DMS114 treated with DMSO at 0.1 percent for 48 hours (cell line): ENCODE data around the gene UBE2K.
"Not testable (repeated sequence)": the region's sequence is repeated elsewhere in the genome, so short reads cannot be mapped to it uniquely, and the experiment has no call there.

Experiments used
- DNase-seq: peaks from one replicate; lab custom pipeline; 2025; ENCODE audit not compliant: unreplicated experiment; lab: John Stamatoyannopoulos, UW

UBE2K gene

DNA sequence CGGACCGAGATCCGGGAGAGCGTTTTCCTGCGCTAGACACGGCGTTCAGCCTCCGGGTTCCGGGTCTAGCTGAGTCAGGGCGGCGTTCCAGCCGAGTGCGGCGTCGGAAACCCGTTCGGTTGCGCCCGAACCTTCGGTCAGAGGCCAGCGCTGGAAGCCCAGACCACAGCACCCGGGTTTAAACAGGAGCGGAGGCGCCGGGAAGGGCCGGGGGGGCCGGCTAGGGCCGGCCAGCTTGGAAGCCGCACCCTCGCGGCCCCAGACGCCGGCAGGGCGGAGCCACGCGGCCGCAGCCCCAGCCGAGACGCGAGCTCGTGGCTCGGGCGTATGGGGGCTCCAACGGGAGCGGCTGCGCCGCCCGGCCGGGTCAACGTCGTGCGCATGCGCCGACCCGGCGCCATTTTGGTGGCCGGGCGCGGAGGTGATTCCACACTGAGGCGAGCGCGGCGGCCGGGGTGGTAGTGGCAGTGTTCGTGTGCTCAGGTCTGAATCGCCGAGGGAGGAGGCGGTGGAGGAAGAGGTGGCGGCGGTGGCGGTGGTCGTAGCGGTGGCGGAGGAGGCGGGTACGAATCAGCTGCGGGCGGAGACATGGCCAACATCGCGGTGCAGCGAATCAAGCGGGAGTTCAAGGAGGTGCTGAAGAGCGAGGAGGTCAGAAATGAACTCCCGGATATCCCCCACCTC lies at the start of gene UBE2K:
UBE2K (plus strand) TSS at position 397 of the 684 bp plus-strand sequence; CDS start at position 589, 192 bp downstream.
- DNase-seq = peak; percentile 18

DNA sequence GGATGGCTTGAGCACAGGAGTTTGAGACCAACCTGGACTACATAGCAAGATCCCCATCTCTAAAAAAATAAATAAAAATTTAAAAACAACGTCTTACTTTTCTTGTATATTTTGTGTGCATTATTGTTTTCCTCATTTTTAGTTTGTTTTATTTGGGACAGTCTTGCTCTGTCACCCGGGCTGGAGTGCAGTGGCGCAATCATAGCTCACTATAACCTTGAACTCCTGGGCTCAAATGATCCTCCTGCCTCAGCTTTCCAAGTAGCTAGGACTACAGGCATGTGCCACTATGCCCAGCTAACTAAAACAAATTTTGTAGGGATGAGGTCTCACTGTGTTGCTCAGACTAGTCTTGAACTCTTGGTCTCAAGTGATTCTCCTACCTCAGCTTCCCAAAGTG lies 49.7 kb upstream of the UBE2K start:
- DNase-seq = no peak

GRCh38 chr4:39648827-39649558 lies 48.9 kb upstream of the UBE2K start:
- no peak for DNase-seq

GRCh38 chr4:39649639-39650265 lies 48.2 kb upstream of the UBE2K start:
- DNase-seq = no peak

DNA sequence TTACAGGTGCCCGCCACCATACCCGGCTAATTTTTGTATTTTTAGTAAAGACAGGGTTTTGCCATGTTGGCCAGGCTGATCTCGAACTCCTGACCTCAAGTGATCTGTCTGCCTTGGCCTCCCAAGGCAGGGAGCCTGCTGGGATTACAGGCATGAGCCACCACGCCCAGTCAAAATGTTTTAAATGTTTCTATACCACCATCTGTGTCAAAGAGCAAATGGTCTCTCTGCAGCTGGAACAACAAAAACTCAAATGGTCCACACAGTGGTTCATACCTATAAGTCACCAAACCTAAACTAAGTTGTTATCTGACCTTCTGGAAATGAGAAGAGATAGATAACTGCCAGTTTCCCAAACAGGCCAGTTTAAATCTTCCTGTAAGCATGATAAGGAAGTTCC lies 46.4 kb upstream of the UBE2K start:
- not testable (repeated sequence) for DNase-seq

DNA sequence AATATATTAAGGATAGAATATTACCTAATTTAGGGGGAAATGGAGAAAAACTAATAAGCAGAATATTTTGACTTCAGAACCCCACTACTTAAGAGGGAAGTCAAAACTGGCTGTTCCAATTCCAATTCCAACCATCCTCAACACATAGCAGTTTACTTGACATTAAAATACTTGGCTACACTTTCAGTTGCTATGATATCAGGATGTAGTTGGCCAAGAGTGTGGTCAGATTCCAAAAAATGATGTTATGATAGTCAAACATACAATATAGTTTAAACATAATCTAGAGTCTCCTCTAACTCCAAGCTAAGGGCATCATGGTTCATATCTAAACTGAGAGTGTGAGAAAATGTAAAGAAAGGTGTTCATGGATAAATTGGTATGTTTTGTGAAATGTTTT lies 42.7 kb upstream of the UBE2K start:
- no peak for DNase-seq

GRCh38 chr4:39655876-39656275 lies 42.1 kb upstream of the UBE2K start:
- DNase-seq = no peak

- not testable (repeated sequence) for DNase-seq
These were observed 41.3 kb upstream of the UBE2K start for GRCh38 chr4:39656638-39657037.

- DNase-seq = no peak
These were observed 40.5 kb upstream of the UBE2K start for GRCh38 chr4:39657465-39657864.

DNA sequence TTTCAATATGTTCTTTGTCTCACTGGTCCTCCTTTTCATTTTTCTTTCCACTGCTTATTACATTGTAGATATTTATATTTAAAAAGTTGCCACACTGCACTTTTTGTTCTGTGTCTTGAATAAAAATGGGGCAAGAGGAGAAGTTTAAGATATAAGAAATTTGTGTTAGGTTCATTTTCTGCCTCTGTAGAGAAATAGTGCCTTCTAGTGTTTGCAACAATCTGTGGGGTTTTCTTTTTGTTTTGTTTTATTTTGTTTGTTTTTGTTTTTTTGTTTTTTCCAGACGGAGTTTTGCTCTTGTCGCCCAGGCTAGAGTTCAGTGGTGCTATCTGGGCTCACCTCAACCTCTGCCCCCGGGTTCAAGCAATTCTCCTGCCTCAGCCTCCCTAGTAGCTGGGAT lies 39.2 kb upstream of the UBE2K start:
- no peak for DNase-seq

- DNase-seq = no peak
These were observed 37.9 kb upstream of the UBE2K start for GRCh38 chr4:39660045-39660444.

DNA sequence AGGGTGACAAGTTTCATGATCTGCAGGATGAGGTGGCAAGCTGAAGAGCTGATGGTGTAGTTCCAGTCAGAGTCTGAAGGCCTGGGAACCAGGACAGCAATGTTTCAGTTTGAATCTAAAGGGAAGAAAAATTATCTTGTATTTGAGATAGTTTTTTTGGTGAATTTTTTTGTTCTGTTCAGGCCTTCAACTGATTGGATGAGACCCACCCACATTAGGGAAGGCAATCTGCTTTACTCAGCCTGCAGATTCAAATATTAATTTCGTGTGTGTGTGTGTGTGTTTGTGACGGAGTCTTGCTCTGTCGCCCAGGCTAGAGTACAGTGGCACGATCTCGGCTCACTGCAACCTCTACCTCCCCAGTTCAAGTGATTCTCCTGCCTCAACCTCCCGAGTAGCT lies 37.2 kb upstream of the UBE2K start:
- DNase-seq = no peak

- DNase-seq = no peak
These were observed 35.3 kb upstream of the UBE2K start for GRCh38 chr4:39662683-39663082.

GRCh38 chr4:39664828-39665731 lies 32.9 kb upstream of the UBE2K start:
- DNase-seq = no peak

- DNase-seq = no peak
These were observed 30.2 kb upstream of the UBE2K start for GRCh38 chr4:39667706-39668105.

GRCh38 chr4:39668887-39669286 lies 29.0 kb upstream of the UBE2K start:
- DNase-seq = no peak

DNA sequence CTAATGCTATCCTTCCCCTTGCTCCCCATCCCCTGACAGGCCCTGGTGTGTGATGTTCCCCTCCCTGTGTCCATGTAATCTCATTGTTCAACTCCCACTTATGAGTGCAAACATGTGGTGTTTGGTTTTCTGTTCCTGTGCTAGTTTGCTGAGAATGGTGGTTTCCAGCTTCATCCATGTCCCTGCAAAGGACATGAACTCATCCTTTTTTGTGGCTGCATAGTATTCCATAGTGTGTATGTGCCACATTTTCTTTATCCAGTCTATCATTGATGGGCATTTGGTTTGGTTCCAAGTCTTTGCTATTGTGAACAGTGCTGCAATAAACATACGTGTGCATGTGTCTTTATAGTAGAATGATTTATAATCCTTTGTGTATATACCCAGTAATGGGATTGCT lies 27.6 kb upstream of the UBE2K start:
- not testable (repeated sequence) for DNase-seq

DNA sequence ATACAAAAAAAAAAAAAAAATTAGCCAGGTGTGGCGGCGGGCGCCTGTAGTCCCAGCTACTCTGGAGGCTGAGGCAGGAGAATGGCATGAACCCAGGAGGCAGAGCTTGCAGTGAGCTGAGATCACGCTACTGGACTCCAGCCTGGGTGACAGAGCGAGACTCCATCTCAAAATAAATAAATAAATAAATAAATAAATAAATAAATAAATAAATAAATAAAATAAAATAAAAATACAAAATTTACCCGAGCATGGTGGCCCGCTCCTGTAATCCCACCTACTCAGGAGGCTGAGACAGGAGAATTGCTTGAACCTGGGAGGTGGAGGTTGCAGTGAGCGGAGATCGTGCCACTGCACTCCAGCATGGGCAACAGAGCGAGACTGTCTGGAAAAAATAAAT lies 22.3 kb upstream of the UBE2K start:
- DNase-seq = not testable (repeated sequence)

- not testable (repeated sequence) for DNase-seq
These were observed 16.9 kb upstream of the UBE2K start for GRCh38 chr4:39681003-39681402.

- no peak for DNase-seq
These were observed 15.8 kb upstream of the UBE2K start for GRCh38 chr4:39682138-39682537.

GRCh38 chr4:39685990-39686389 lies 11.9 kb upstream of the UBE2K start:
- DNase-seq = no peak
